Adipose tissue (tissue), 3 donors: Measurements from ENCODE around the gene STON2. TPM values are rescaled to one million over a fixed set of nuclear protein-coding genes. Genes with fewer than 3 reads are reported as not detected.

Experiments used
- H3K27ac ChIP-seq: one replicate; pipeline ENCODE4 v1.5.1; 2013; ENCODE audit warnings: low read depth, low read length
- WGBS, 3 donors: extraction: QIAGEN DNeasy Blood & Tissue Kit; methylation state at CpG; one replicate each; pipeline ENCODE4 v1.1.7; 2013; 5-methylcytosine and 5-hydroxymethylcytosine counted together
- polyA plus RNA-seq, 3 donors: library from polyadenylated mRNA; stranded (reverse); fragments of 200-250 nt; gene quantifications; one replicate each; pipeline ENCODE4 v1.2.3, GENCODE V29; 2013
- donor health status: healthy with polysubstance abuse.
- donor health status: Bipolar disorder and iron deficiency.
- donor health status: healthy.

STON2 gene
- polyA plus RNA-seq, 3 donors = 0.33 to 7.4 (median 1.1) TPM

- no peak overlapping the region for H3K27ac ChIP-seq
- WGBS, 3 donors = 83 to 89% (median 86%) methylated on average over 3 of the region's 3 CpGs
Observed at GRCh38 chr14:81344481-81345160, 55.5 kb downstream of the STON2 start.

- WGBS, 3 donors = 72 to 85% (median 79%) methylated on average over 2 of the region's 2 CpGs
- no peak overlapping the region for H3K27ac ChIP-seq
Observed at GRCh38 chr14:81343701-81344100, 56.4 kb downstream of the STON2 start.

GRCh38 chr14:81342850-81343580, 57.1 kb downstream of the STON2 start:
- no peak overlapping the region for H3K27ac ChIP-seq
- WGBS, 3 donors = 64 to 90% (median 69%) methylated on average over 5 of the region's 5 CpGs

DNA sequence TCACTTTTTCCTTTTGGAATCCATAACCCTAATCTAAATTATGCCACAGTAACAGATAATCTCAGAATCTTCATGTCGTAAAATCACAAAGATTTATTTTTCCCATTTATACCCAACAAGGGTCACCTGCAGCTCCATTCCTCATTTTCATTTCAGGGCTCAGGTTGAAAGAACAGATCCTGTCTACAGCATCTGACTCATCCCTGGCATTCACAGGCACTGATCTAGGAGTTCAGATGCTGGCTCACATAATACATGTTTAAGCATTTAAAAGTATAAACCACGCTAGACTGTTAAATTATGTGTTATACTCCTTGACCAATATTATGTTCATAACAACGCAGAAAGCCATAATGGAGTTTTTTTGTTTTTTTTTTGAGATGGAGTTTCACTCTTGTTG, 58.3 kb downstream of the STON2 start:
- no peak overlapping the region for H3K27ac ChIP-seq
- 94 to 96% (median 95%) methylated on average over 3 of the region's 3 CpGs for WGBS, 3 donors

DNA sequence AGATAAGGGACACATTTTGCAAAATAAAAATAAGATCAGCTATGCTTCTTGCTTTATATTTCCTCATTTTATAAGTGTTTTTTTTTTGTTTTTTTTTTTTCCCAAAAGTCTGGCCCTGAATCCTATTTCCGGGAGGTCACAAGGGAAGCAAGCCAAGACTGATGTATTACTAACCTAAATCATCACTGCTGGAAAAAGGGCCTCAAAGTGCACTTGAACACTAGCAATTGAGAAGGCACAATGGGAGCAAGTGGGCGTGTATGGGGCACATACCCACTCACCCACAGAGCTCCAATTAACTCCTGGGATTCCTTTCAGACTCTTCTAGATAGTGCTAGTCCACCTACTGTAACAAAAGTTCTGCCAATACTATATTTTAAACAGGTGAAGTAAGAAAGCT, 58.8 kb downstream of the STON2 start:
- H3K27ac ChIP-seq = no peak overlapping the region
- 51 to 84% (median 52%) methylated on average over 2 of the region's 2 CpGs for WGBS, 3 donors

GRCh38 chr14:81340201-81340600, 59.9 kb downstream of the STON2 start:
- WGBS, 3 donors = 83 to 96% (median 84%) methylated on average over 5 of the region's 5 CpGs
- no peak overlapping the region for H3K27ac ChIP-seq

DNA sequence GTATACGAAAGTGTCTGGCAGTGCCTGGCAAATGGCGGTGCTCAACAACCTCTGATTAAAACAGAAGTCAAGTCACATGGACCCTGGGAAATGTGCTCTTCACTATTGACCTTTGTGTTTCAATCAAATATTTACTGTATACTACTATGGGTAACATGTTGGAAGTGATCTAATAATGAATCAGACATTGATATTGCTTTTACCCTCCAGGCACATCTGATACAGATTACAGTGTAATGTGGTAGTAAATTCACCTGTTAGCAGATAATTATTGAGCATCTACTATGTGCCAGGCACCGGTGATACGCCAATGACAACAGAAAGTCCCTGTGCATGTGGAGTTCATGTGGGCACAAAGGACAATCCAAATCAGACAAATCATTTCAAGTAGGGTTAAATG, 63.1 kb downstream of the STON2 start:
- no peak overlapping the region for H3K27ac ChIP-seq
- 94 to 96% (median 95%) methylated on average over 4 of the region's 4 CpGs for WGBS, 3 donors

- 90 to 100% (median 96%) methylated on average over 3 of the region's 3 CpGs for WGBS, 3 donors
- no peak overlapping the region for H3K27ac ChIP-seq
Observed at GRCh38 chr14:81336009-81336408, 64.1 kb downstream of the STON2 start.

- no peak overlapping the region for H3K27ac ChIP-seq
- WGBS, 3 donors = 57 to 98% (median 97%) methylated on average over 1 of the region's 1 CpG
Observed at GRCh38 chr14:81332725-81333124, 67.4 kb downstream of the STON2 start.

- no peak overlapping the region for H3K27ac ChIP-seq
- WGBS, 3 donors = 70 to 83% (median 78%) methylated on average over 4 of the region's 4 CpGs
Observed at GRCh38 chr14:81331229-81332021, 68.7 kb downstream of the STON2 start.

DNA sequence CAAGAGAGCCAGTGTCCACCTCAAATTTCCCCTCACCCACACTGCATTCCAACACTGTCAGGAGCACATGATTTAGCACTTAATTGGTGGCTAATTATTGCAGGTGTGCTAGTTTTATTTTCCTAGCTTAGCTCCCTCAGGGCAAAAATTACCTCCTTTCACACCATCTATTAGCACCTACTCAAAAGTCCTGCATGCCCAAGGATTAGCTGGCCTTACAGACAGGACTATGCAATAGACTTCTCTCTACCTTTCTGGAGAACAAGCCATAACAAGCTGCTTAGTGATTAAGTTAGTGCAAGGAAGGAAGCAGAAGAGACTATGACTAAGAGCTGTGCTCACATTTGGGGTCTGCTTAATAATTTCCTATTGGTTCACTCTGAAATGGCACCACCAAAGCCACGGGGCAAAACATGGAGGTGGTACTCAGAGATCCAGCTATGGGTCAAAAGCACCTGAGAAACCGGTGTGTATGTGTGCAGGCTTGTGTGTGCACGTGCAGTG, 69.5 kb downstream of the STON2 start:
- no peak overlapping the region for H3K27ac ChIP-seq
- WGBS, 3 donors = 40 to 85% (median 75%) methylated on average over 3 of the region's 3 CpGs

DNA sequence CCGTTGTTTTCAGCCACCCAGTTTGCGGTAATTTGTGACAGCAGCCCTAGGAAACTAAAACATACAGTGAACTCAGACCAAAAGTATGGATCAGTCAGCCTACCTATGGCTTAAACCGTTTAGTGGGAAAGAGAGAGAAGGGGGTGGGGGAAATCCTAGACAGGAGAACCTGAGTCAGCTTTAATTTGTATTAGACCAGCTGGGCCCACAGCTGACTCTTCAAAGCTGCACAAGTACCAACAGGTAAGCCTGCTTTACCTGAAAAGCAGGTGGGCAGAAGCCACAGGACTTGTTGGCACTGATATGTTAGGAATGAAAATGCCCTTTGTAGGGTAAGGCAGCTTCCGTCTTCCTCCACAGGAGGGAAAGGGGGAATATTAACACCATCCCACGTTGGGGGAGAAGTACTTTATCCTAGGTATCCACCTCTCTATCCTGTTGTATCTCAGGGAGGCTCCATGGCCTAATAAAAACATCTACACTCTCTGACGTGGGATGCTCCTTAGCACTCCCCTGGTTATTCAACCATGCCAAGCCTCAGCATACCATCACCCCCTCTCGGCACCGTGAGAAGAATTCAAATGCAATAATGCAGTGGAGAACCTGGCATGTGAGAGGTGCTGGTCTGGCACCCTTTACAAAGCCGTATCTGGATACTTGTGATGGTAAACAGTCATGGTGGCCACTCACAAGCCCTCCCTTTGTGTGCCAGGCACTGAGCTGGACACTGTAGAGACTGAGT, 70.3 kb downstream of the STON2 start:
- WGBS, 3 donors = 76 to 88% (median 87%) methylated on average over 9 of the region's 9 CpGs

GRCh38 chr14:81326451-81326850, 73.7 kb downstream of the STON2 start:
- H3K27ac ChIP-seq = no peak overlapping the region
- WGBS, 3 donors = 75 to 90% (median 89%) methylated on average over 2 of the region's 2 CpGs

More for the DNA sequence above, 70.3 kb downstream of the STON2 start:
- H3K27ac ChIP-seq = no peak overlapping the region

GRCh38 chr14:81324011-81324410, 76.1 kb downstream of the STON2 start:
- WGBS, 3 donors = 33 to 59% (median 53%) methylated on average over 11 of the region's 11 CpGs
- no peak overlapping the region for H3K27ac ChIP-seq

- H3K27ac ChIP-seq = no peak overlapping the region
- WGBS, 3 donors = 30 to 82% (median 74%) methylated on average over 2 of the region's 2 CpGs
Observed at GRCh38 chr14:81323093-81323492, 77.0 kb downstream of the STON2 start.

DNA sequence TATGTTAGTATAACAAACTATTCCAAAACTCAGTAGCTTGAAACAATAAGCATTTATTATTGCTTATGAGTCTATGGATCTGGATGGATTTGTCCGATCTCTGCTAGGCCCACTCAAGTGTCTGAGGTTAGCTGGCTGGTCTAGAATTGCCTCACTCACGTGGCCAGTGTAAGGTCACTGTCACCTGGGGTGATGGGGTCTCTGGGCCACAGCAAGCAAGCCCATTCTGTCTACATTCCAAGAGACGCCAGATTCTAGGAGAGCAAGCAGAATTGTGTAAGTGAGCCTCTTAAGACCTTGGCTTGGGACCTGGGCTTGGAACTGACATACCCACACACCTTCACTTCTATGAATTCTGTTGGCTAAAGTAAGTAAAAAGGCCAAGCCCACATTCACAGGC, 80.2 kb downstream of the STON2 start:
- 92 to 95% (median 92%) methylated on average over 3 of the region's 3 CpGs for WGBS, 3 donors
- H3K27ac ChIP-seq = no peak overlapping the region

DNA sequence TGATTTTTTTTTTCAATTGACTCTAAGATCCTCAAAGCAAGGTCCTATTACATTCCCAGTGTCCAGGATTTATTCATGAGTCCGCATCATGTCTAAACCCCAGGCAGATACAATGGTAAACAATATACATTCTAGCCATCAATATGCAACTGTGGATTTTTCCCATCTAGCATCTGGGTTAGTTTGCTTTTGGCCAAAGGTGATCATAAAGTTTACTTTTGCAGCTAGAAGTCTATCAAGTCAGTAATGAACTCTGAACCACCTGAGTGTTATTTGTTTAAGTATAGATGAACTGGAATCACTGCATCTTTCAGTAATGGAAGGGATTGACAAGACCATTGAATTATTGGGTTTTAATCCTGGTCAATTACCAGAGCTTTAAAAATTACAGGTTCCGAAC, 80.8 kb downstream of the STON2 start:
- WGBS, 3 donors = 92 to 94% (median 94%) methylated on average over 2 of the region's 2 CpGs
- no peak overlapping the region for H3K27ac ChIP-seq

DNA sequence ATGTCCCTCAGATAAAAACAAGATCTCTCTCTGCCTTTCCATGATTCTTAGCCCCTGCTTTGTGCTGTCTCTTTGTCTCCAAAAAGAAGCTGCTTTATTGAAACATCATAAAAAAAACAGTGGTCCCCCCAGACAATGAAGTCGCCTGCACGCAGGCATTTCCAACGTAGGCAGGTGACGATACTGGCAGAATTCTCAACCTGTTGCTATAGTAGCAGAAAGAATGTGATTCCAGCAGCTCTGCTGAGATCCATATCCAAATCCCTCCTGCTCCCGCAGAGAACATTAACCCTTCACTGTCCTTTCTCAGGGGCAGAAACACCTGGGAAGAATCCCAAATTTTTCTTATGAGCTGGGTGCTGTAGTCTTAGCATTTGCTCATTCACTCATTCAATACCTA, 84.8 kb downstream of the STON2 start:
- WGBS, 3 donors = 35 to 57% (median 42%) methylated on average over 5 of the region's 5 CpGs
- H3K27ac ChIP-seq = no peak overlapping the region
